IPS DF 19.7 (cell line): Measurements from ENCODE around the gene OR9G1.
A peak's percentile ranks its signal among the peaks of the same experiment; 100 is the strongest.
"Not testable (repeated sequence)": the region's sequence is repeated elsewhere in the genome, so short reads cannot be mapped to it uniquely, and the experiment has no call there.

Source experiments
- DNase-seq: peaks from one replicate; pipeline ENCODE4 v3.0.0-alpha.2; 2013; ENCODE audit warnings: low read depth, low spot score

Gene OR9G1, protein sequence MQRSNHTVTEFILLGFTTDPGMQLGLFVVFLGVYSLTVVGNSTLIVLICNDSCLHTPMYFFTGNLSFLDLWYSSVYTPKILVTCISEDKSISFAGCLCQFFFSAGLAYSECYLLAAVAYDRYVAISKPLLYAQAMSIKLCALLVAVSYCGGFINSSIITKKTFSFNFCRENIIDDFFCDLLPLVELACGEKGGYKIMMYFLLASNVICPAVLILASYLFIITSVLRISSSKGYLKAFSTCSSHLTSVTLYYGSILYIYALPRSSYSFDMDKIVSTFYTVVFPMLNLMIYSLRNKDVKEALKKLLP

GRCh38 chr11:56698795-56699194, at the start of gene OR9G1:
Gene OR9G1, plus strand, starts transcription at chr11:56699095. Its CDS starts 1,293 bp downstream, at chr11:56700388.
- DNase-seq, result no peak

DNA sequence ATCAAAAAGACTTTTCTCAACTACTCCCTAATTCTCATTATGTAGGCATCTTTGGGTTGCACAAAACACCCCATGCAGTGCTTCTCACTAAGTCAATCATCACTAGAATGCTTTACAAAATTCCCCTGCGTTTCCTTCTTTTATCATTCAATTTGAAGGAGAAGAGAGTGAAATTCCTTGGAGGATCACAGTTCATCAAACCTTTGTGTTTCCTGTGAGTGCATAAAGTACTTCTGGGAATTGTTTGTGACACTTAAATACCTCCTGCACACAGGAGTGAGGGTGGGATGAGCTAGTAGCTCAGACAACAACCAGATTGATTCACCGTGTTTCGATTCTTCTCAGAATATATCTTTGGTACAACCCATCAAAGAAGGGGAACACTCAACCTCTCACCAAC, 39.1 kb upstream of the OR9G1 start:
- DNase-seq, result peak; percentile 87

DNA sequence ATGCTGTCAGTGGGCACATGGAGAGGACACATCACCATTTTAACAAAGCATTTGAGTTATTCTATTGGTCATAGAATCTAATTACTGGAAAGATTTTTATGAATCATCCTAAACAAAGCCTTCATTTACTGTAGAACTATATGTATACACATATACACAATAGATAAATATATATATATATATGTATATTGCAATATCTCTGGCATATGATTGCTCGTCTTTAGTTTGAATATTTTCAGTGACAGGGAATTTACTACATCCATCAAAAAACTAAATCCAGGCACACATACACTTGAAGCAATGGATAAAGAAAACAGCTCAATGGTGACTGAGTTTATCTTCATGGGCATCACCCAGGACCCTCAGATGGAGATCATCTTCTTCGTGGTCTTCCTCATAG, 35.5 kb upstream of the OR9G1 start, which contains the start of gene OR5AR1:
Gene OR5AR1, plus strand, starts transcription at position 301 of the 400 bp plus-strand sequence. Its CDS starts 0 bp downstream, at position 301.
- DNase-seq, result no peak

- DNase-seq, result no peak
These were observed 27.9 kb upstream of the OR9G1 start for GRCh38 chr11:56670984-56671383.

DNA sequence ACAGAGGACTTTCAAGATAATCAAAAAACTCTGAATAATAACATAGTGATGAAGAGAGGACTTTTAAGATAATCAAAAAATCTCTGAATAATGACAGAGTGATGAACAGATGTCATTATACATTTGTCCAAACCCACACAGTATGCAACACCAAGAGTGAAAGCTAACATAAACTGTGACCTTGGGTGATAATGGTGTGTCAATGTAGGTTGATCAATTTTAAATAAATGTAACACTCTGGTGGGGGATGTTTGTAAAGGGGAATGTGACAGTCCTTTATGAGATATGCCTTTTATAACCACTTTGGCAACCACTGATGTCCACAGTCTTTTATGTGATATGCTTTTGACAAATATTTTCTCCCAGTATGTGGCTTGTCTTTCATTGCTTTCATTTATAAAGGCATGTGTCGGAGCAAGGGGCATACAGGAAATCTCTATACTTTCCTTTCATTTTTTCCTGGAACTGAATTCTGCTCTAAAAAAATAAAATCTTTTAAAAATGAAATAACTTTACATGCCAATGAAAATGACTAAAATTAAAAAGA, 10.3 kb upstream of the OR9G1 start:
- DNase-seq, result no peak

- not testable (repeated sequence) for DNase-seq
These were observed 7.7 kb upstream of the OR9G1 start for GRCh38 chr11:56691179-56691578.

DNA sequence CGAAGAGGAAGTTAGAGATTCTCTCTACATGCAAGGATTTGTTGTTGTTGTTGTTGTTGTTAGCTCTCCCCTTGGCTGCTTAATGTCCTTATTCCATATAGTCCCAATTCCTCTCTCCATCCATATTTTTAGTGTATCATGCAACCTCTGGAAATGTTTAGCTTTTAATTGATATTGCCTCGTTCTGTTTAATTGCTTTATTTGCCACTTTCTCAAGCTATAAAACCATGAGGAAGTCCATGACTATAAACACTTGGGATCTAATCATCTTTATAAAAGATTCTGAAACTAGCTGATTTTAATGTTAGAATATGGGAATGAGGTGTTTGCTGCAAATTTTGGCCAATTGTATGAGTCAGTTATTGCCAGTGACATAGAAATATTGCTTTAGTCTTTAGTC, 5.5 kb upstream of the OR9G1 start:
- DNase-seq, result no peak

DNA sequence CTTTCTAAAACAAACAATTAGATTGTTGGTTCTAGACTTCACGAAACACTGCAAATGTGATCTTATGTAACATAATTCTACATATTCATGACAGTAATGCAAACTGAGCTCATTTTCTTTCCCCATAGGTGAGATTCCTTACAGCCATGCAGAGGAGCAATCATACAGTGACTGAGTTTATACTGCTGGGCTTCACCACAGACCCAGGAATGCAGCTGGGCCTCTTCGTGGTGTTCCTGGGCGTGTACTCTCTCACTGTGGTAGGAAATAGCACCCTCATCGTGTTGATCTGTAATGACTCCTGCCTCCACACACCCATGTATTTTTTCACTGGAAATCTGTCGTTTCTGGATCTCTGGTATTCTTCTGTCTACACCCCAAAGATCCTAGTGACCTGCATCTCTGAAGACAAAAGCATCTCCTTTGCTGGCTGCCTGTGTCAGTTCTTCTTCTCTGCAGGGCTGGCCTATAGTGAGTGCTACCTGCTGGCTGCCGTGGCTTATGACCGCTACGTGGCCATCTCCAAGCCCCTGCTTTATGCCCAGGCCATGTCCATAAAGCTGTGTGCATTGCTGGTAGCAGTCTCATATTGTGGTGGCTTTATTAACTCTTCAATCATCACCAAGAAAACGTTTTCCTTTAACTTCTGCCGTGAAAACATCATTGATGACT, 1.5 kb downstream of the OR9G1 start:
- DNase-seq, result no peak

GRCh38 chr11:56700914-56701485, 2.1 kb downstream of the OR9G1 start:
- DNase-seq, result no peak

DNA sequence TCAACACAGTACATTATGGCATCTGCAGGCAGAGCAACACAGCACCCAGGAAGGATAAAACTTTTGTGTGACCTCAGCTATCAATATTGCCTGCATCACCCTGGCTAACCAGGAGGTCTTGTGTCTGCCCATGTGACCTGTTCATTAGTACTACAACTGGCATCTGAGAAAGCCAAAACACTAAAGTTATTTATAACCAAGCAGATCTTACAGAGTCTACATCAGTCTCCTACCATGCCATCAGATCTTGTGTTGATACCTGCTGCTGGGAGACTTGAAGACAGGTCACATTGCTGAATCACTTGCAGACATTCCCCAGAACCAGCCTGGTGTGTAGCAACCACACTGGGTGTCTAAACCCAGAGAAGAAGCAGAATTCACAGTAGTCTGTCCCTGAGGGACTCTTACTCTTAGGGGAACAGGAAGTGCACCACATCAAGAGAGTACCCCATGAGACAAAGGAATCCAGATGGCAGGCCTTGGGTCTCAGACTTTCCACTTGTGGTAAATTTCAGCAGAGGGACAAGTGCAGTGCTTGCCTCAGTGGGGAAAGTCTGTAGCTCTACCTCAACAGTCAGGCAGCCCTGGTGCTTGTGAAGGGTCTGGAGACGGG, 7.0 kb downstream of the OR9G1 start:
- DNase-seq, result no peak

GRCh38 chr11:56706486-56706885, 7.6 kb downstream of the OR9G1 start:
- DNase-seq, result no peak

DNA sequence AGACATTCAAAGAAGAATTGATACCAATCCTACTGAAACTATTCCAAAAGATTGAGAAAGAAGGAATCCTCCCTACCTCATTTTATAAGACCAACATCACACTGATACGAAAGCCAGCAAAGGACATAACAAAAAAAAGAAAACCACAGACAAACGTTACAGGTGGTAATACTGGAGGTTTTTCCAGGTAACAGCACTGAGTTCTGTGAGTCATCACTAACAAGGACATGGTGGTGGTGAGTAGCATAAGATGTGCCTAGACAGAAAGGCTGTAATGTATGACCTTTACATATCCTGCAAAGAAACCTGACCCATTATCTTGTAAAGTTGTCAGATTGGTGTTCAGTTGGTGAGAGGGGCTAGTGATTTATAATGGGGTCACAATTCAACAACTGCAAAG, 15.3 kb downstream of the OR9G1 start:
- no peak for DNase-seq

DNA sequence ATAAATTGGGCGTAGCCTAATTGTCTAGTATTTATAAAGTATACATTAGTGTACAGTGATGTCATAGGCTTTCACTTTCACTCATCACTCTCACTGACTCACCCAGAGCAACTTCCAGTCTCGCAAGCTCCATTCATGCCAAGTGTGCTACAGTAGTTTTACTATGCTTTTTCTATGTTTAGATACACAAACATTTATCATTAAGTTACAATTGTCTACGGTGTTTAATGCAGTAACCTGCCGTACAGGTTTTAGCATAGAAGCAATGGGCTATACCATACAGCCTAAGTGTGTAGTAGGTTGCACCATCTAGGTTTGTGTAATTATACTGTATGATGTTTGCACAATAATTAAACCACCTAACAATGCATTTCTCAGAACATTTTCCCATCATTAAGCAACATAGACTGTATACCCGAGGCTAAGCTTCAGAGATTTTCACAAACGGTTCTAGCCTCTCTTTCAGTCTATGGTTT, 17.5 kb downstream of the OR9G1 start:
- DNase-seq, result no peak

- no peak for DNase-seq
These were observed 21.6 kb downstream of the OR9G1 start for GRCh38 chr11:56720513-56720912.

- DNase-seq, result no peak
These were observed 41.2 kb downstream of the OR9G1 start for GRCh38 chr11:56740107-56740506.

DNA sequence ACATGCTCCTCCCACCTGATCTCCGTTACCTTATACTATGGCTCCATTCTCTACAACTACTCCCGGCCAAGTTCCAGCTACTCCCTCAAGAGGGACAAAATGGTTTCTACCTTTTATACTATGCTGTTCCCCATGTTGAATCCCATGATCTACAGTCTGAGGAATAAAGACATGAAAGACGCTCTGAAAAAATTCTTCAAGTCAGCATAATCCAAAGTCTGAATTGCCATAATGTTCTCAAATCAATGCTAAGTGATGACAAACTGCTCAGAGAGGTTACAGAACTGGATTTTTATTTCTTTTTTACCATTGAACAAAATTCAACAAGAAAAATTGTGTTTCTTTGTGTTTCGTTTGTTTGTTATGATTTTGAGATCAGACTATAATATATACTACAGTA, 42.0 kb downstream of the OR9G1 start:
- no peak for DNase-seq

GRCh38 chr11:56748597-56748996, 49.7 kb downstream of the OR9G1 start, which contains the start of gene OR9G4:
Gene OR9G4, minus strand, starts transcription at chr11:56748697. Its CDS starts 4,931 bp downstream, at chr11:56743766.
- no peak for DNase-seq

- no peak for DNase-seq
These were observed 51.3 kb downstream of the OR9G1 start for GRCh38 chr11:56750190-56750589.

- no peak for DNase-seq
These were observed 52.6 kb downstream of the OR9G1 start for GRCh38 chr11:56751480-56751879.
